Liver (tissue), 9 donors: ENCODE measurements around the gene CEACAM1. TPM values are rescaled to one million over a fixed set of nuclear protein-coding genes. Genes with fewer than 3 reads are reported as not detected.

Source experiments
- DNase-seq: peaks from one replicate; pipeline ENCODE4 v3.0.0-alpha.2; 2017; ENCODE audit warnings: low spot score
- H3K27ac ChIP-seq, 2 donors: one replicate each; pipeline ENCODE4 v1.7.0; 2013; ENCODE audit warnings: inconsistent platforms in 2 of 2, low read length in 2 of 2, control low read depth in 1 of 2, low read depth in 1 of 2, mild to moderate bottlenecking in 1 of 2
- H3K27me3 ChIP-seq, 4 donors: one replicate each; pipeline versions ENCODE4 v1.6.1 to v1.7.0; 2013; ENCODE audit warnings: low read length in 3 of 4, inconsistent platforms in 1 of 4, mild to moderate bottlenecking in 1 of 4, moderate library complexity in 1 of 4; ENCODE audit not compliant: control insufficient read depth in 4 of 4, insufficient read depth in 4 of 4
- H3K36me3 ChIP-seq, 4 donors: one replicate each; pipeline versions ENCODE4 v1.6.1 to v1.7.0; 2013; ENCODE audit warnings: low read length in 3 of 4, mild to moderate bottlenecking in 3 of 4, low read depth in 1 of 4, moderate library complexity in 1 of 4; ENCODE audit not compliant: control insufficient read depth in 4 of 4, insufficient read depth in 3 of 4
- H3K4me1 ChIP-seq, 4 donors: one replicate each; pipeline versions ENCODE4 v1.6.1 to v1.7.0; 2013; ENCODE audit warnings: low read length in 3 of 4, mild to moderate bottlenecking in 3 of 4, moderate library complexity in 1 of 4; ENCODE audit not compliant: control insufficient read depth in 4 of 4, insufficient read depth in 4 of 4
- H3K4me3 ChIP-seq, 3 donors: one replicate each; pipeline versions ENCODE4 v1.6.1 to v1.7.0; 2013; ENCODE audit warnings: low read length in 3 of 3, control low read depth in 1 of 3, low read depth in 1 of 3, mild to moderate bottlenecking in 1 of 3
- H3K9ac ChIP-seq, 2 donors: one replicate each; pipeline ENCODE4 v1.7.0; 2013; ENCODE audit warnings: low read length in 2 of 2, mild to moderate bottlenecking in 2 of 2, moderate library complexity in 2 of 2, control low read depth in 1 of 2, low read depth in 1 of 2
- H3K9me3 ChIP-seq, 4 donors: one replicate each; pipeline versions ENCODE4 v1.6.1 to v1.7.0; 2013; ENCODE audit warnings: low read length in 3 of 4; ENCODE audit not compliant: control insufficient read depth in 4 of 4
- ATF3 ChIP-seq: IDR thresholded peaks from 2 replicates; pipeline ENCODE4 v1.6.1; 2016; ENCODE audit warnings: antibody characterized with exemption
- EGR1 ChIP-seq, 2 donors: IDR thresholded peaks; 2 replicates each; pipeline ENCODE4 v1.6.1; 2016 to 2018; ENCODE audit warnings: antibody characterized with exemption in 2 of 2, low read depth in 2 of 2
- FOXA2 ChIP-seq: IDR thresholded peaks from 2 replicates; pipeline ENCODE4 v1.6.1; 2016; ENCODE audit warnings: antibody characterized with exemption
- GABPA ChIP-seq, 2 donors: IDR thresholded peaks in 1 of 2; conservative IDR thresholded peaks in 1 of 2; 2 replicates each; pipeline ENCODE4 v1.6.1; 2016; ENCODE audit warnings: antibody characterized with exemption in 2 of 2, mild to moderate bottlenecking in 1 of 2, moderate library complexity in 1 of 2
- HNF4A ChIP-seq, 2 donors: conservative IDR thresholded peaks; 2 replicates each; pipeline ENCODE4 v1.6.1; 2016; ENCODE audit warnings: antibody characterized with exemption in 2 of 2, mild to moderate bottlenecking in 2 of 2
- HNF4G ChIP-seq: IDR thresholded peaks from 2 replicates; pipeline ENCODE4 v1.6.1; 2016; ENCODE audit warnings: antibody characterized with exemption
- JUND ChIP-seq, 2 donors: IDR thresholded peaks; 2 replicates each; pipeline ENCODE4 v1.6.1; 2016; ENCODE audit warnings: antibody characterized with exemption in 2 of 2
- RAD21 ChIP-seq, 2 donors: IDR thresholded peaks; 2 replicates each; pipeline ENCODE4 v1.6.1; 2016; ENCODE audit warnings: antibody characterized with exemption in 2 of 2, mild to moderate bottlenecking in 2 of 2
- SP1 ChIP-seq: IDR thresholded peaks from 2 replicates; pipeline ENCODE4 v1.6.1; 2018; ENCODE audit warnings: antibody characterized with exemption, mild to moderate bottlenecking
- TAF1 ChIP-seq: conservative IDR thresholded peaks from 2 replicates; pipeline ENCODE4 v1.6.1; 2016; ENCODE audit warnings: antibody characterized with exemption, mild to moderate bottlenecking
- YY1 ChIP-seq: IDR thresholded peaks from 2 replicates; pipeline ENCODE4 v1.6.1; 2016; ENCODE audit warnings: antibody characterized with exemption, mild to moderate bottlenecking
- WGBS: extraction: QIAGEN DNeasy Blood & Tissue Kit; methylation state at CpG from one replicate; pipeline ENCODE4 v1.1.7; 2013; 5-methylcytosine and 5-hydroxymethylcytosine counted together
- polyA plus RNA-seq, 2 donors: library from polyadenylated mRNA; stranded (reverse) in 1 of 2; unstranded in 1 of 2; fragments of 200-250 nt in 1 of 2; fragments of >200 nt in 1 of 2; fragmentation: Nextera tagmentation in 1 of 2; extraction: Ambion mirVana in 1 of 2; gene quantifications; one replicate each; pipeline versions ENCODE4 v1.2.1 to v1.2.3, GENCODE V29; 2013 to 2015
- total RNA-seq, 2 donors: library from RNA; depleted of rRNA; stranded (reverse); fragments of >200 nt; gene quantifications; one replicate each; pipeline ENCODE4 v1.2.3, GENCODE V29; 2014
- TF ChIP-seq, protein P1 (sequence below): IDR thresholded peaks from 2 replicates; pipeline ENCODE4 v1.6.1; 2016; ENCODE audit warnings: antibody characterized with exemption, mild to moderate bottlenecking
- TF ChIP-seq, protein P2 (sequence below): IDR thresholded peaks from 2 replicates; pipeline ENCODE4 v1.6.1; 2016; ENCODE audit warnings: antibody characterized with exemption
- TF ChIP-seq, protein P3 (sequence below): fragments of 150-350 bp; IDR thresholded peaks from 2 replicates; pipeline ENCODE4 v1.5.1; 2017; ENCODE audit warnings: improper control_type of control experiment, low read depth, low read length; ENCODE audit not compliant: missing input control
- donor health status: healthy.
- donor health status: healthy.
- donor health status: healthy.
- donor health status: healthy.
- donor health status: healthy.

The CEACAM1 gene
- total and polyA plus RNA-seq, 4 donors, result 8.3 to 36.7 (median 26.8) TPM

DNA sequence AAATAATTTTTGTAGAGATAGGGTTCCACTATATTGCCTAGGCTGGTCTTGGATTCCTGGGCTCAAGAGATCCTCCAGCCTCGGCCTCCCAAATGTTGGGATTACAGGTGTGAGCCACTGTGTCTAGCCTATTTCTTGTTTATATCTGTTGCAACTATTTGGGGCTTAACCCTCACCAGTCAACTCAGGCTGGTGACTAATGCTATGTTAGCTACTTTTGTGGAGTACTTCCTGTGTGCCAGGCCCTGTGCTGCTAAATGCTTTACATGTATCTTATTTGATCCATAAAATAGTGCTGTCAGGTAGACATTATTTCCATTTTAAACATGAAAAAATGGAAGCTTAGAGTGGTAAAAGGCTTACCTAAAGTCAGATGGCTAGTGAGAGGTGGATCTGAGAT lies 13.8 kb downstream of the CEACAM1 start:
- H3K4me3 ChIP-seq, result no peak overlapping the region
- no peaks in the 10 kb centered on the region for H3K4me1 ChIP-seq
- H3K9me3 ChIP-seq, result no peaks in the 10 kb centered on the region
- DNase-seq, result no peak
- no peak overlapping the region for H3K9ac ChIP-seq
- no peaks in the 10 kb centered on the region for H3K27me3 ChIP-seq
- peaks cover 2 to 48% (median 29%) of the 10 kb centered on the region in 4 donors for H3K36me3 ChIP-seq
- H3K27ac ChIP-seq, result no peak overlapping the region
- 97% methylated on average over 1 of the region's 1 CpG for WGBS
- TF ChIP-seq TAF1 (no peak), RAD21 (IDR thresholded peaks at IDR 0.05) (no peak), ATF3 (no peak), JUND (IDR thresholded peaks at IDR 0.05) (no peak), EGR1 (IDR thresholded peaks at IDR 0.05; ENCODE audit: low read depth in 2 of 2) (no peak), SP1 (no peak)
- TF ChIP-seq, protein P1, sequence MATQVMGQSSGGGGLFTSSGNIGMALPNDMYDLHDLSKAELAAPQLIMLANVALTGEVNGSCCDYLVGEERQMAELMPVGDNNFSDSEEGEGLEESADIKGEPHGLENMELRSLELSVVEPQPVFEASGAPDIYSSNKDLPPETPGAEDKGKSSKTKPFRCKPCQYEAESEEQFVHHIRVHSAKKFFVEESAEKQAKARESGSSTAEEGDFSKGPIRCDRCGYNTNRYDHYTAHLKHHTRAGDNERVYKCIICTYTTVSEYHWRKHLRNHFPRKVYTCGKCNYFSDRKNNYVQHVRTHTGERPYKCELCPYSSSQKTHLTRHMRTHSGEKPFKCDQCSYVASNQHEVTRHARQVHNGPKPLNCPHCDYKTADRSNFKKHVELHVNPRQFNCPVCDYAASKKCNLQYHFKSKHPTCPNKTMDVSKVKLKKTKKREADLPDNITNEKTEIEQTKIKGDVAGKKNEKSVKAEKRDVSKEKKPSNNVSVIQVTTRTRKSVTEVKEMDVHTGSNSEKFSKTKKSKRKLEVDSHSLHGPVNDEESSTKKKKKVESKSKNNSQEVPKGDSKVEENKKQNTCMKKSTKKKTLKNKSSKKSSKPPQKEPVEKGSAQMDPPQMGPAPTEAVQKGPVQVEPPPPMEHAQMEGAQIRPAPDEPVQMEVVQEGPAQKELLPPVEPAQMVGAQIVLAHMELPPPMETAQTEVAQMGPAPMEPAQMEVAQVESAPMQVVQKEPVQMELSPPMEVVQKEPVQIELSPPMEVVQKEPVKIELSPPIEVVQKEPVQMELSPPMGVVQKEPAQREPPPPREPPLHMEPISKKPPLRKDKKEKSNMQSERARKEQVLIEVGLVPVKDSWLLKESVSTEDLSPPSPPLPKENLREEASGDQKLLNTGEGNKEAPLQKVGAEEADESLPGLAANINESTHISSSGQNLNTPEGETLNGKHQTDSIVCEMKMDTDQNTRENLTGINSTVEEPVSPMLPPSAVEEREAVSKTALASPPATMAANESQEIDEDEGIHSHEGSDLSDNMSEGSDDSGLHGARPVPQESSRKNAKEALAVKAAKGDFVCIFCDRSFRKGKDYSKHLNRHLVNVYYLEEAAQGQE, result no peak

DNA sequence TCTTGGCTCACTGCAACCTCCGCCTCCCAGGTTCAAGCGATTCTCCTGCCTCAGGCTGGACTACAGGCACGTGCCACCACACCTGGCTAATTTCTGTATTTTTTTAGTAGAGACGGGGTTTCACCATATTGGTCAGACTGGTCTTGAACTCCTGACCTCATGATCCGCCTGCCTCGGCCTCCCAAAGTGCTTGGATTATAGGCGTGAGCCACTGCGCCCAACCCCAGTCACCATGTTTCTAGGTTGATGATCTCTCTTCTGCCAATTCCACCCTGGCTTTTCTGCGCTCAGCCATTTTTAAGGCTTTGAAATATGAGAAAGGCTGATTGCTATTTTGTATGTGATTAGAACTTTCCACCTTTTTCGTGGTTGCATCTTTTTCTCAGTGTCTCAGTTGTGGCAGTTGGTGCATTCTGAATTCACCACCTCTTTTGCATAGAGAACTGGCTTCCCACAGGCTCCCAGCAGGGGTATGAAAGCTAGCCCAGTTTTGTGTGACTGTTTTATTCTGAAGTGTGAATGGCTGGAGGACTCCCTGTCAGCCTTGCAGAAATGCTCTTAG lies 15.5 kb downstream of the CEACAM1 start:
- no peaks in the 10 kb centered on the region for H3K4me1 ChIP-seq
- no peaks in the 10 kb centered on the region for H3K27me3 ChIP-seq
- TF ChIP-seq YY1, result no peak
- TF ChIP-seq TAF1, result no peak
- no peak for TF ChIP-seq HNF4A (conservative IDR thresholded peaks at IDR 0.05)
- TF ChIP-seq GABPA (IDR thresholded peaks at IDR 0.05 in 1 of 2, conservative IDR thresholded peaks at IDR 0.05 in 1 of 2), result no peak
- TF ChIP-seq, protein P2, sequence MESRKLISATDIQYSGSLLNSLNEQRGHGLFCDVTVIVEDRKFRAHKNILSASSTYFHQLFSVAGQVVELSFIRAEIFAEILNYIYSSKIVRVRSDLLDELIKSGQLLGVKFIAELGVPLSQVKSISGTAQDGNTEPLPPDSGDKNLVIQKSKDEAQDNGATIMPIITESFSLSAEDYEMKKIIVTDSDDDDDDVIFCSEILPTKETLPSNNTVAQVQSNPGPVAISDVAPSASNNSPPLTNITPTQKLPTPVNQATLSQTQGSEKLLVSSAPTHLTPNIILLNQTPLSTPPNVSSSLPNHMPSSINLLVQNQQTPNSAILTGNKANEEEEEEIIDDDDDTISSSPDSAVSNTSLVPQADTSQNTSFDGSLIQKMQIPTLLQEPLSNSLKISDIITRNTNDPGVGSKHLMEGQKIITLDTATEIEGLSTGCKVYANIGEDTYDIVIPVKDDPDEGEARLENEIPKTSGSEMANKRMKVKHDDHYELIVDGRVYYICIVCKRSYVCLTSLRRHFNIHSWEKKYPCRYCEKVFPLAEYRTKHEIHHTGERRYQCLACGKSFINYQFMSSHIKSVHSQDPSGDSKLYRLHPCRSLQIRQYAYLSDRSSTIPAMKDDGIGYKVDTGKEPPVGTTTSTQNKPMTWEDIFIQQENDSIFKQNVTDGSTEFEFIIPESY, result no peak
- TF ChIP-seq HNF4G, result no peak
- TF ChIP-seq, protein P3, sequence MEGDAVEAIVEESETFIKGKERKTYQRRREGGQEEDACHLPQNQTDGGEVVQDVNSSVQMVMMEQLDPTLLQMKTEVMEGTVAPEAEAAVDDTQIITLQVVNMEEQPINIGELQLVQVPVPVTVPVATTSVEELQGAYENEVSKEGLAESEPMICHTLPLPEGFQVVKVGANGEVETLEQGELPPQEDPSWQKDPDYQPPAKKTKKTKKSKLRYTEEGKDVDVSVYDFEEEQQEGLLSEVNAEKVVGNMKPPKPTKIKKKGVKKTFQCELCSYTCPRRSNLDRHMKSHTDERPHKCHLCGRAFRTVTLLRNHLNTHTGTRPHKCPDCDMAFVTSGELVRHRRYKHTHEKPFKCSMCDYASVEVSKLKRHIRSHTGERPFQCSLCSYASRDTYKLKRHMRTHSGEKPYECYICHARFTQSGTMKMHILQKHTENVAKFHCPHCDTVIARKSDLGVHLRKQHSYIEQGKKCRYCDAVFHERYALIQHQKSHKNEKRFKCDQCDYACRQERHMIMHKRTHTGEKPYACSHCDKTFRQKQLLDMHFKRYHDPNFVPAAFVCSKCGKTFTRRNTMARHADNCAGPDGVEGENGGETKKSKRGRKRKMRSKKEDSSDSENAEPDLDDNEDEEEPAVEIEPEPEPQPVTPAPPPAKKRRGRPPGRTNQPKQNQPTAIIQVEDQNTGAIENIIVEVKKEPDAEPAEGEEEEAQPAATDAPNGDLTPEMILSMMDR, result no peak
- TF ChIP-seq, protein P1, result no peak
- no peak for TF ChIP-seq FOXA2
- 92% methylated on average over 10 of the region's 10 CpGs for WGBS
- DNase-seq, result no peak
- H3K4me3 ChIP-seq, result no peak overlapping the region
- H3K27ac ChIP-seq, result no peak overlapping the region
- H3K36me3 ChIP-seq, result peaks cover 3 to 49% (median 35%) of the 10 kb centered on the region in 4 donors
- H3K9me3 ChIP-seq, result no peaks in the 10 kb centered on the region
- no peak overlapping the region for H3K9ac ChIP-seq
